CD4-positive, alpha-beta T cell (primary cell): ENCODE data around the gene TFR2. TPM values are rescaled to one million over a fixed set of nuclear protein-coding genes. Genes with fewer than 3 reads are reported as not detected.

Experiments used
- ATAC-seq: fragments of 200-7000 bp; cut with Tn5 transposase; one replicate; pipeline ENCODE4 v1.10.0; 2022; ENCODE audit warnings: mild to moderate bottlenecking; ENCODE audit not compliant: poor library complexity
- CTCF ChIA-PET: fragments of 350-600 bp; sonication (Branson Sonifier 250); formaldehyde crosslinking; loops from one replicate; lab custom pipeline; 2021; ENCODE audit warnings: antibody characterized with exemption, inconsistent platforms; lab: Charles Lee
- POLR2A ChIA-PET: fragments of 350-600 bp; sonication (Branson Sonifier 250); formaldehyde crosslinking; loops from one replicate; lab custom pipeline; 2021; ENCODE audit warnings: antibody characterized with exemption, inconsistent platforms; lab: Charles Lee
- DNase-seq, 14 experiments: peaks; one replicate each; pipeline ENCODE4 v3.0.0-alpha.2; 2013 to 2020; ENCODE audit warnings: mixed read lengths in 2 of 14
- H3K27ac ChIP-seq, 2 donors: one replicate each; pipeline versions ENCODE4 v1.5.1 to v1.7.0; 2013; ENCODE audit warnings: low read length in 2 of 2, low read depth in 1 of 2, mild to moderate bottlenecking in 1 of 2
- H3K27me3 ChIP-seq, 2 experiments: 1 replicate in 1 of 2; 2 replicates in 1 of 2; pipeline versions ENCODE4 v1.6.1 to v1.7.0; 2013; ENCODE audit warnings: low read length in 2 of 2, control low read depth in 1 of 2, mild to moderate bottlenecking in 1 of 2, moderate library complexity in 1 of 2; ENCODE audit not compliant: insufficient read depth in 2 of 2, control insufficient read depth in 1 of 2
- H3K36me3 ChIP-seq: one replicate; pipeline ENCODE4 v1.6.1; 2013; ENCODE audit warnings: low read length, control low read depth; ENCODE audit not compliant: insufficient read depth
- H3K4me1 ChIP-seq: one replicate; pipeline ENCODE4 v1.6.1; 2013; ENCODE audit warnings: low read length, control low read depth; ENCODE audit not compliant: insufficient read depth
- H3K4me3 ChIP-seq: one replicate; pipeline ENCODE4 v1.5.1; 2013; ENCODE audit warnings: mild to moderate bottlenecking, low read length, moderate library complexity
- H3K9me3 ChIP-seq, 2 experiments: 1 replicate in 1 of 2; 2 replicates in 1 of 2; pipeline versions ENCODE4 v1.6.1 to v1.7.0; 2013; ENCODE audit warnings: low read length in 2 of 2, mild to moderate bottlenecking in 2 of 2, control low read depth in 1 of 2, moderate library complexity in 1 of 2; ENCODE audit not compliant: control insufficient read depth in 1 of 2, insufficient read depth in 1 of 2
- H3K27ac Mint-ChIP-seq: one replicate; pipeline ENCODE4 v1.8.0; 2020; ENCODE audit warnings: mixed read lengths
- H3K27me3 Mint-ChIP-seq: one replicate; pipeline ENCODE4 v1.8.0; 2021; ENCODE audit warnings: mixed read lengths
- H3K36me3 Mint-ChIP-seq: one replicate; pipeline ENCODE4 v1.8.0; 2021; ENCODE audit warnings: low read depth, mixed read lengths
- H3K4me1 Mint-ChIP-seq: one replicate; pipeline ENCODE4 v1.8.0; 2021; ENCODE audit warnings: low read depth, mixed read lengths
- H3K4me3 Mint-ChIP-seq: one replicate; pipeline ENCODE4 v1.8.0; 2020; ENCODE audit warnings: mild to moderate bottlenecking, mixed read lengths
- H3K9me3 Mint-ChIP-seq: one replicate; pipeline ENCODE4 v1.8.0; 2020; ENCODE audit warnings: mixed read lengths
- CTCF ChIP-seq: fragments of 200-600 bp; IDR thresholded peaks from one replicate; pipeline ENCODE4 v1.8.0; 2022; ENCODE audit warnings: antibody characterized with exemption, mild to moderate bottlenecking
- intact Hi-C, 2 experiments: fragments of 100-400 bp; cut with DNase I in 1 of 2; cut with micrococcal nuclease in 1 of 2; formaldehyde crosslinking; loops; one replicate each; pipeline versions ENCODE4 v1.15.1 to v1.9.0; 2023 to 2025; cut with DNase I, micrococcal nuclease
- total RNA-seq, 174 experiments: library from RNA in 2 of 174; stranded (reverse) in 2 of 174; gene quantifications; one replicate each; pipeline ENCODE4 v1.2.3 and lab custom pipeline; 2021 to 2026

The TFR2 gene
- total RNA-seq, 2 experiments from 2014 or later = 1.7 to 2.3 TPM

- Histone ChIP-seq H3K4me1 (no peaks in the 10 kb centered on the region), H3K36me3 (no peaks in the 10 kb centered on the region), H3K27ac (no peak overlapping the region), H3K4me3 (no peak overlapping the region), H3K9me3 (peaks cover 0 to 3% of the 10 kb centered on the region in 2 experiments), H3K27me3 (peaks cover 8 to 9% of the 10 kb centered on the region in 2 experiments)
- Mint-ChIP-seq H3K36me3 (no peaks in the 10 kb centered on the region), H3K4me1 (peaks cover 5% of the 10 kb centered on the region), H3K4me3 (no peak overlapping the region), H3K27me3 (peaks cover 31% of the 10 kb centered on the region), H3K9me3 (no peaks in the 10 kb centered on the region), H3K27ac (no peak overlapping the region)
- DNase-seq (no peak), ATAC-seq (no peak)
- no peak for TF ChIP-seq CTCF
- CTCF ChIA-PET = no interaction called here
- POLR2A ChIA-PET = interaction anchor here (0.7 kb wide), 1 partner anchor 161 kb away, joined by 3 read pairs; no protein-coding TSS in a partner anchor
- intact Hi-C loops = no loop called here
Observed at GRCh38 chr7:100649826-100650565, 8.6 kb upstream of the TFR2 start.

DNA sequence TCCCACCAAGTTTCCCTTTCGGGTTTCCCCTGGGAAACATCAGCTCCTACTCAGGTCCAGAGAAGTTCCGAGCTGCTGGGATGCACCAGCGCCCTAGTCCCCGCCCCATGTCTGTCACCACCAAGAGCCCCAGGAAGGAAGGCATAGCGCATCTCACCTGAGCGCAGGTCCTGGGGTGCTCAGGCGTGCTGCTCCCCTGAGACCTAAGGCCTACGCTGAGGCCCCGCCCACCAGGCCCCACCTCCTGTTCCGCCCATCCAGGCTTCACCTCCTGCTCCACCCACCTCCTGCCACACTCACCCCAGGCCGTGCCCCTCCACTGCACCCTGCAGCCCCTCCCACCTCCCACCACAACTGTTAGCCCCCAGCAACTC lies 1.2 kb upstream of the TFR2 start:
- no peak for TF ChIP-seq CTCF
- Mint-ChIP-seq H3K9me3 (no peaks in the 10 kb centered on the region), H3K27ac (no peak overlapping the region), H3K36me3 (no peaks in the 10 kb centered on the region), H3K4me3 (no peak overlapping the region), H3K4me1 (no peaks in the 10 kb centered on the region), H3K27me3 (peaks cover 4% of the 10 kb centered on the region)
- Histone ChIP-seq H3K27me3 (no peaks in the 10 kb centered on the region), H3K4me1 (peaks cover 3% of the 10 kb centered on the region), H3K36me3 (no peaks in the 10 kb centered on the region), H3K9me3 (no peaks in the 10 kb centered on the region), H3K4me3 (no peak overlapping the region), H3K27ac (no peak overlapping the region)
- ChIA-PET CTCF (interaction anchor here (1.3 kb wide), 1 partner anchor 10 kb away, joined by 5 read pairs; no protein-coding TSS in a partner anchor), POLR2A (no interaction called here)
- intact Hi-C loops = no loop called here
- DNase-seq (peak in 5 of 14 experiments; percentile 19 to 45 (median 23)), ATAC-seq (peak; percentile 41)

- H3K4me3 Mint-ChIP-seq = no peak overlapping the region
- DNase-seq (no peak), ATAC-seq (no peak)
- no peaks in the 10 kb centered on the region for H3K9me3 ChIP-seq
- intact Hi-C loops = no loop called here
- H3K27me3 Mint-ChIP-seq = peaks cover 4% of the 10 kb centered on the region
- CTCF ChIA-PET = interaction anchor here (1.3 kb wide), 1 partner anchor 9 kb away, joined by 5 read pairs; no protein-coding TSS in a partner anchor
- no peak overlapping the region for H3K4me3 ChIP-seq
- H3K4me1 Mint-ChIP-seq = no peaks in the 10 kb centered on the region
- H3K27ac ChIP-seq = no peak overlapping the region
- no peaks in the 10 kb centered on the region for H3K9me3 Mint-ChIP-seq
- H3K36me3 Mint-ChIP-seq = no peaks in the 10 kb centered on the region
- POLR2A ChIA-PET = no interaction called here
- no peak overlapping the region for H3K27ac Mint-ChIP-seq
- no peak for TF ChIP-seq CTCF
- no peaks in the 10 kb centered on the region for H3K27me3 ChIP-seq
- H3K4me1 ChIP-seq = peaks cover 3% of the 10 kb centered on the region
- no peaks in the 10 kb centered on the region for H3K36me3 ChIP-seq
Observed at GRCh38 chr7:100641860-100642533, 645 bp upstream of the TFR2 start.
